Measurements from ENCODE around the gene PREP. TPM values are rescaled to one million over a fixed set of nuclear protein-coding genes. Genes with fewer than 3 reads are reported as not detected.

The PREP gene
- polyA plus RNA-seq, 2 of the 4 experiments (the other 2 are of a cell fraction) = 18.9 to 29.7 TPM

GRCh38 chr6:105452376-105452775 lies 49.5 kb upstream of the PREP start:
- ATAC-seq (no peak), FAIRE-seq (no peak), DNase-seq (ENCODE audit: low read depth in 1 of 2, low spot score in 1 of 2) (no peak)
- CTCF ChIA-PET = no interaction called here
- Histone ChIP-seq H3K9me3 (peaks cover 6% of the 10 kb centered on the region; the same call in 1 of the 3 replicates), H3K4me2 (no peak overlapping the region), H3K4me3 (no peak overlapping the region), H3K27ac (no peak overlapping the region), H3K4me1 (no peaks in the 10 kb centered on the region)
- WGBS (ENCODE audit: missing lambda C conversion rate) = 91% methylated on average over 2 of the region's 2 CpGs
- no peak for TF ChIP-seq KDM1A (IDR thresholded peaks at IDR 0.05; ENCODE audit: low read depth)
- TF ChIP-seq RAD21 (conservative IDR thresholded peaks at IDR 0.05 in 1 of 2, IDR thresholded peaks at IDR 0.05 in 1 of 2) = peak in 1 of 2 experiments; percentile 17; a peak in 1 of 5 replicates
- POLR2A ChIA-PET = no interaction called here

DNA sequence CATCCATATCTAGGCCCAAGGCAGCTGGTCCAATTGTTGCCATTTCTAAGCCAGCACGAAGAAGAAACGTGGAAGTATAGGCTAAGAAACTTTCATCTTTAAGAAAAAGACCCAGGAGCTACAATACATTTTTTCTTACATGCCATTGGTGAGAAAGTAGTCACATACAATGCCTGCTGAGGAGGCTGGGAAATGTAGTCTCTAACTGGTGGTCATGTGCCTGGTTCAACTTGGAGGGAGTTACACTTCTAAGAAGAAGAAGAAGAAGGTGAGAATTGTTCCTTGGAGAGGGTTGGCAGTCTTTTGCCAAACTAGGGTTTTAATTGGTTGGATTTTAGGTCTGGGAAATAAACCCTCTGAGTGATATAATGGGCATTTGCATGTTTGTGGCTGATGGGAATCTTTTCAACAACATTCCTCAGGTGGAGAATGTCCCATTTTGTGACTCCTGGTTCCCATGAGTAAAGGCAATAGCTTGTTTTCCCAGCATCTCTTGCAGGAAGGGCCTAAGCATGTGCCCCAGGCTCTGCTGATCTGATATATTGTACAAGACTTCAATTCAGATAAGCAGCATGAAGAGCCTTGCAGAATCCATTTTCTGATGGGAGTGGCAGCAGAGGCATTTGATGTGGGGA lies 47.0 kb upstream of the PREP start:
- DNase-seq (ENCODE audit: low read depth in 1 of 2, low spot score in 1 of 2) (no peak), FAIRE-seq (no peak), ATAC-seq (no peak)
- no peak for TF ChIP-seq ZNF302 (CRISPR knock-in tag; IDR thresholded peaks at IDR 0.05)
- TF ChIP-seq CHD4 (IDR thresholded peaks at IDR 0.05; ENCODE audit: borderline replicate concordance) = no peak
- TF ChIP-seq CHD2 (IDR thresholded peaks at IDR 0.05; ENCODE audit: low read length, partially characterized antibody) = no peak
- no peaks in the 10 kb centered on the region for H3K4me1 ChIP-seq
- WGBS (ENCODE audit: missing lambda C conversion rate) = 25% methylated on average over 2 of the region's 2 CpGs
- no peak overlapping the region for H3K4me3 ChIP-seq
- CTCF ChIA-PET = interaction anchor here (0.6 kb wide), 1 partner anchor 364 kb away, joined by 3 read pairs; no protein-coding TSS in a partner anchor
- H3K9me3 ChIP-seq = peaks cover 4% of the 10 kb centered on the region; the same call in 1 of the 3 replicates
- POLR2A ChIA-PET = no interaction called here
- no peak overlapping the region for H3K4me2 ChIP-seq
- no peak overlapping the region for H3K27ac ChIP-seq

- 46% methylated on average over 1 of the region's 1 CpG for WGBS (ENCODE audit: missing lambda C conversion rate)
Measured at GRCh38 chr6:105445481-105445880, 42.6 kb upstream of the PREP start.

GRCh38 chr6:105443941-105444340 lies 41.1 kb upstream of the PREP start:
- no peaks in the 10 kb centered on the region for H3K9me3 ChIP-seq
- CTCF ChIA-PET = no interaction called here
- FAIRE-seq = no peak
- TF ChIP-seq CTCF (IDR thresholded peaks at IDR 0.05) (no peak), NPAS2 (CRISPR knock-in tag; IDR thresholded peaks at IDR 0.05; ENCODE audit: borderline replicate concordance) (no peak), FOXS1 (CRISPR knock-in tag; IDR thresholded peaks at IDR 0.05) (no peak), MAFK (IDR thresholded peaks at IDR 0.05; ENCODE audit: partially characterized antibody) (no peak), MYC (IDR thresholded peaks at IDR 0.05; ENCODE audit: borderline replicate concordance, low read length) (no peak), BHLHE40 (IDR thresholded peaks at IDR 0.05; ENCODE audit: low read depth, low read length) (no peak), RARB (CRISPR knock-in tag; IDR thresholded peaks at IDR 0.05) (no peak)
- TF ChIP-seq, protein P1, sequence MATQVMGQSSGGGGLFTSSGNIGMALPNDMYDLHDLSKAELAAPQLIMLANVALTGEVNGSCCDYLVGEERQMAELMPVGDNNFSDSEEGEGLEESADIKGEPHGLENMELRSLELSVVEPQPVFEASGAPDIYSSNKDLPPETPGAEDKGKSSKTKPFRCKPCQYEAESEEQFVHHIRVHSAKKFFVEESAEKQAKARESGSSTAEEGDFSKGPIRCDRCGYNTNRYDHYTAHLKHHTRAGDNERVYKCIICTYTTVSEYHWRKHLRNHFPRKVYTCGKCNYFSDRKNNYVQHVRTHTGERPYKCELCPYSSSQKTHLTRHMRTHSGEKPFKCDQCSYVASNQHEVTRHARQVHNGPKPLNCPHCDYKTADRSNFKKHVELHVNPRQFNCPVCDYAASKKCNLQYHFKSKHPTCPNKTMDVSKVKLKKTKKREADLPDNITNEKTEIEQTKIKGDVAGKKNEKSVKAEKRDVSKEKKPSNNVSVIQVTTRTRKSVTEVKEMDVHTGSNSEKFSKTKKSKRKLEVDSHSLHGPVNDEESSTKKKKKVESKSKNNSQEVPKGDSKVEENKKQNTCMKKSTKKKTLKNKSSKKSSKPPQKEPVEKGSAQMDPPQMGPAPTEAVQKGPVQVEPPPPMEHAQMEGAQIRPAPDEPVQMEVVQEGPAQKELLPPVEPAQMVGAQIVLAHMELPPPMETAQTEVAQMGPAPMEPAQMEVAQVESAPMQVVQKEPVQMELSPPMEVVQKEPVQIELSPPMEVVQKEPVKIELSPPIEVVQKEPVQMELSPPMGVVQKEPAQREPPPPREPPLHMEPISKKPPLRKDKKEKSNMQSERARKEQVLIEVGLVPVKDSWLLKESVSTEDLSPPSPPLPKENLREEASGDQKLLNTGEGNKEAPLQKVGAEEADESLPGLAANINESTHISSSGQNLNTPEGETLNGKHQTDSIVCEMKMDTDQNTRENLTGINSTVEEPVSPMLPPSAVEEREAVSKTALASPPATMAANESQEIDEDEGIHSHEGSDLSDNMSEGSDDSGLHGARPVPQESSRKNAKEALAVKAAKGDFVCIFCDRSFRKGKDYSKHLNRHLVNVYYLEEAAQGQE (IDR thresholded peaks at IDR 0.05) = no peak
- H3K27ac ChIP-seq = no peak overlapping the region
- WGBS (ENCODE audit: missing lambda C conversion rate) = 80% methylated on average over 6 of the region's 6 CpGs
- no peak overlapping the region for H3K4me2 ChIP-seq
- no peaks in the 10 kb centered on the region for H3K4me1 ChIP-seq
- no peak overlapping the region for H3K4me3 ChIP-seq
- no peak for DNase-seq (ENCODE audit: low read depth in 1 of 2, low spot score in 1 of 2)
- POLR2A ChIA-PET = no interaction called here
- no peak for ATAC-seq

More at GRCh38 chr6:105445481-105445880, 42.6 kb upstream of the PREP start:
- Histone ChIP-seq H3K4me2 (no peak overlapping the region), H3K4me3 (no peak overlapping the region), H3K9me3 (no peaks in the 10 kb centered on the region), H3K27ac (no peak overlapping the region), H3K4me1 (no peaks in the 10 kb centered on the region)
- ATAC-seq = no peak
- DNase-seq (ENCODE audit: low read depth in 1 of 2, low spot score in 1 of 2) = no peak
- ChIA-PET POLR2A (no interaction called here), CTCF (no interaction called here)
- FAIRE-seq = no peak
- TF ChIP-seq RNF2 (IDR thresholded peaks at IDR 0.05; ENCODE audit: borderline replicate concordance, low read depth) = no peak
- TF ChIP-seq RFX5 (IDR thresholded peaks at IDR 0.05) = no peak
- TF ChIP-seq FOSB (CRISPR knock-in tag; IDR thresholded peaks at IDR 0.05) = no peak

All from A549 (cell line).